Middle frontal gyrus (tissue), 1 donor: Measurements from ENCODE around the gene SYNDIG1.

Source experiments
- DNase-seq: peaks from one replicate; pipeline ENCODE4 v3.0.0-alpha.2; 2015; ENCODE audit warnings: low spot score; ENCODE audit errors: extremely low spot score

The SYNDIG1 gene

DNA sequence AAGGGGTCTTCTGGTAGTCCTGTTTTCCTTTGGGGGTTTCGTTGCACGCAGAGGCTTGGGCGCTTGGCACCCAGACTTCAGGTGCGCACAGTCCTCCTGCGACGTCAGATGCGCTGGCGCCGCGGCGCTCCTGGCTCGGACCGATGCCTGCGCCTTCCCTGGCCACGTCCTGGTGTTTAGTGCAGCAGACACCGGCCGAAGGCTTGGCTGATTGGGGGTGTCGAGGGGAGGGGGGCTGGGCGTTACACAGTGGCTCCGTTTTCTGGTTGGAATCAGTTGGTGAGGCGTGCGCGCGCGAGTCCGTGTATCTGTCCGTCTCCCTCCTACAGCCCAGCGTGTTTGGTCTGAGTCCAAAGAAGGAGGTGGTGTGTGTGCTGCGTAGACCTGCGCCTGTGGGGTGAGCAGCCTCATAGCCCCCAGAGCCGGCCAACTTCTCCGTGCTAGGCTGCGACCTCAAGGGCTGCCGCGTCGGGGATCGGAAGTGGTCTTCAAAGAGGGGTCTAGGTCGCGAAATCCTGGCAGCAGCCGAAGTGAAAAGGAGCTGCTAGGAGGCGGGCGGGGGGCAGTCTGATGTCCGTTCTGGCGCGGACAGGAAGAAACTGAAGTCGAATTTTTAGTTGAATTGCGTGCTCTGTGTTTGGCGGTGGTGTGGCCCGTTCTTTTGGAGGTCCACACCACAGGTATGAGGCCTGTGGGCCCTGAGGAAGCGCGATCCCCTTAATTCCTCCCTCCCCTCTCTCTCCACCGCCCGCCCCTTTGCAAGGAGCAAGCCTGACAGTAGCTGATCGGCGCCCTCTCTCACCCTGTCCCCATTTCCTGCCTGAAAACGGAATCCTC is 1.5 kb downstream of the SYNDIG1 start:
- no peak for DNase-seq

DNA sequence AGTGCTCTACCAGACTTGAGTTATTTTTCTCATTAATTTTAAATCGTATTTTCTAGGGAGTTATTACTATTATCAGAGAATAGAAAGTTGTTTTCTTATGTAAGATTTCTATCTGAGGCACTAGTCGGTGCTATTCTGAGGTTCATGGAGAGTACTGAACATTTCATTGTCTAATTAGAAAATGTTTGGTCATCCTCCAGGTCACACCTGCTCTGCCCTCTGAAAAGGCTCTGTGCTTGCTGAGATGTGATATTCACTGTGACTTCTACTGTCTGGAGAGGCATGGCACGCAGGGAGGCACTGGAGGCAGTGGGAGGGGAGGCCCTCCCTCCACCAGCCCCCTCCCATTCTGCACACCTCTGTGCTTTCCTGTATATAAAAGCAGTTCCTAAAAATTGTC is 3.0 kb downstream of the SYNDIG1 start:
- no peak for DNase-seq

DNA sequence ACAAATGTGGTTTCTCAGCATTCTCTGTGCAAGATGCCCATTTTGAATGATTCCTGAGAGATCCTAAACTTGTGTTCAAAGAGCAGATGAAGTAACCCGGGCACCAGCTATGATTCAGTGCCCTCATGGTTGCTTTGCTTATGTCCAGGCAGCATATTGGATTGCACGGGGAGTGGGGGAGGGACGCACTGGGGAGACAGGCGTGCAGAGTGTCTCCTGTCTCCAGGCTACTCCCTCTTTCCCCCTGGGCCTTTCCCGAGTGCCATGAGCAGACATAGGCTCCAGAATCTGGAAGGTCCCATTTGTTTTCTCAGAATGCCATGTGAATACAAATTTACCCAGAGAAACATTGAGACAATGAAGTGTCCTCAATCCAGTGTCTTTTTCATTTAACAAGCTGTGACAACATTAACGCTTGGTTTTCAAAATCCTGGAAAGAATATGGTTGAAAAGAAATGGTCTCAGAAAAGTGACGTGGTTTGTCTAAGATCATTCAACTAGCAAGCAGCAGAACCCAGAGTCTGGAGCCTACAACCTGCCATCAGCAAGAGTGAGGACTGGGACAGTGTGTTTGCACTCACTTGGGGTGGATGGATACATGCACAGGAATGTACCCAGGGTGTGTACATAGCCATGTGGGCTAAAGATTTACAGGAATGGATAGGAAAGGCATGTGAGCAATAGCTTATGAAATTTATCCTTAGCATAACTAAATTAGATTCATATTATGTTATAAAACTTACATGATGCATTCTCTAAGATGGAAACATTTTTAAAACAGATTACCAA is 4.2 kb downstream of the SYNDIG1 start:
- DNase-seq, result no peak

DNA sequence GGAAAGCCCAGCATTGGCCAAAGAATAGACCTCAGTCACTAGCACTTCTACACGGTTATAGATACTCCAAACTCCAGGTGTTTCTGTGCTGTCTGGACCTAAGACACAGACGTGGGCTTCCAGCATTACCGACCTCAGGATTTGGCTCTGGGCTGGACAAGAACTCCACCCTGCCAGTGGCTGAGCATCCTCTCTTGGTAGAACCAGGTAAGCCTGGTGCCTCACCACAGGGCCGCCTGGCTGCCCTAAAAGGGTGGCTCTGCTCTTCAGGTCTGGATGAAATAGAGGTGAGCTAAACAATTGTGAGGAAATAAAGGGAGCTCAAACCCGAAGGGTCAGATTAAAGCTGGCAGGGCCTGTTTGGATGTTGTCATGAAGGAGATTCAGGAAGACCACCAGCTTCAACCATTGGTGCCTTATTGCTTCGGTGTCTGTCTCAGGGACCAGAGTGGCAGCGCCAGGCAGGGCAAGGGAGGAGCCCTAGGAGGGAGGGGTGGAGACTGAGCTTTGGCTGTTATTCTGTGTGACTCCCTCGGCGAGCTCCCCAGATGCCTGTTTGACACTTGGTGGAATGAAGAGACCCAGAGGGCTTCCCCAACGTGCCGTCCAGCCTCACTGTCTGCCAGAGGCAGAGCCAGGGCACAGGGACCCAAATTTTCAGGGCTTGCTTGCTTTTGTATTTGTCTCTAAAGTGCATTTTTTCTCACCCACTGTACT is 8.6 kb downstream of the SYNDIG1 start:
- DNase-seq, result no peak

DNA sequence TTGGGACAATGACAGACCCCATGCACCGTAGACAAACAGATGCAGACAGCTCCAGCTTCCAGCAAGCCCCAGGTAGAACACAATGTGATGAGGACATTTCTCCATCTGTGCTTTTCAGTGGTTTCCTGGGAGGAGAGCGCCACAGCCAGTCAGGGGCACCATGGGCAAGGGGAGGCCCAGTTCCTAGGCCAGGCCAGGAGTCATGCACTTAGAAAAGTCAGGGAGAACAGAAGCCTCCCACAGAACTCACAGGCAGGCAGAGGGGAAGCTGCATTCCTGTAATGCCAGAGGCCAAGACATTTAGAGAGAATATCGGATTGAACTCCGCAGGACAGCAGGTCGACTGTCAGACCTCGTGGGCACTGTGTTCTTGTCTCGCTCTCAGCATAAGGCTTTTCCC is 9.2 kb downstream of the SYNDIG1 start:
- DNase-seq, result no peak

DNA sequence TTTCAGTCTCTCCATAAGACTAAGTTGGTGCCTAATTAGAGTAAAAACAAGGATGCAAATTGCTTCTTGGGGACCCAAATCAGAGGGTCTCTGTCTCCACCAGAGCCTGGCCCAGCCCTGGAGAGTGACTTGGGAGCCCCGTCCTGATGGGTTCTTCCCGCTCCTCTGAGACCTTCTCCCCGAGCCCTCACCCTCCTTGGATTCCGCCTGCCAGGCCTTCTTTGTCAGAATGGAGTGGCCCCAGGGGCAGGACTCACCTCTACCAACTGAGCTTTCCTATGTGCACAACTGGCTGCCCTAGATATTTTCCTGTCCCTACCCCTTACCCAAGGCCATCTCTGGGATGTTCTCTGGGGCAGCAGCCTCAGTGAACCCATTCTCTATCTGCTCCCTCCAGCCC is 9.7 kb downstream of the SYNDIG1 start:
- DNase-seq, result no peak

DNA sequence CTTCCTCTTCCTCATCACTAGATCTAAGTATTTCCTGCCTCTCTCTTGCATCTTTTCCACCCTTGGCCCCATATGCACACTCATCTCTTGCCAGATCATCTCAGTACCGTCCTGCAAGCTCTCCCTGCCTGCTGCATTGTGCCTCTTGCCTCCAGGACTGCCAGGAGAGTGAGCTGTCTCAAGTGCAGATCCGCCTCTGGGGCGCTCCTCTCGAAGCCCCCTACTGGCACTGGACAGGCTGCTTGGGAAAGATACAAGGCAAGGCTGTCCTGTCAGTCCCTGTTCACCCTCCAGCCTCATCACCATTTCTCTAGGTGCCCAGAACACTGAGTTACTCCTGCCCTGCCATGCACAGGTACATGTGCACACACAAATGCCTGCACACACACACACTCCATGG is 10.2 kb downstream of the SYNDIG1 start:
- no peak for DNase-seq

DNA sequence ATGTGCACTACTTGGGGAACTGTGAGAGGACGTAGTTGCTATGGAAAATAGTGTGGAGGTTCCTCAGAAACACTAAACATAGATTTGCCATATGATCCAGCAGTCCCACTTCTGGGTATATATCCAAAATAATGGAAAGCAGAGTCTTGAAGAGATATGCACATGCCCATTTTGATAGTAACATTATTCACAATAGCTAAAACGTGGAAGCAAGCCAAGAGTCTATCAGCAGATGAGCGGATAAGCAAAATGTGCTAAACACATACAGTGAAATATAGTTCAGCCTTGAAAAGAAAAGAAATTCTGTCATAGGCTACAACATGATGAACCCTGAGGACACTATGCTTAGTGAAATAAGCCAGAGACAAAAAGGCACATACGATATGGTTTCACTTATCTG is 11.1 kb downstream of the SYNDIG1 start:
- DNase-seq, result no peak

DNA sequence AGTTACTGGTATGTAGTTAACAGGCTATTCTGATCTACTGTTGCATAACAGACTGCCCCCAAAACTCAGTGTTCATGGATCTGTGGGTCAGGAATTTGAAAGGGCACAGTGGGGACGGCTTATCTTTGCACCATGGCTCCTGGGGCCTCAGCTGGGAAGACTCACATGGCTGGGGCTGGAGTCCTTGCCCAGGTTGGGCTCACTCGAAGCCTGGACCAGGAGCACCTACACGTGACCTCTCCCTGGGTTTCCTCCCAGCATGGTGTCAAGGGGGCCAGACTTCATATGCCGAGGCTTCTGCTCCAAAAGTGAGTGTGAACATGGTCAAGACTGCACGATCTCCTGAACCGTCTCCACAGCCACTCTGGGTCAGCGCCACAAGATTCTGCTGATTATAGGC is 11.7 kb downstream of the SYNDIG1 start:
- no peak for DNase-seq

DNA sequence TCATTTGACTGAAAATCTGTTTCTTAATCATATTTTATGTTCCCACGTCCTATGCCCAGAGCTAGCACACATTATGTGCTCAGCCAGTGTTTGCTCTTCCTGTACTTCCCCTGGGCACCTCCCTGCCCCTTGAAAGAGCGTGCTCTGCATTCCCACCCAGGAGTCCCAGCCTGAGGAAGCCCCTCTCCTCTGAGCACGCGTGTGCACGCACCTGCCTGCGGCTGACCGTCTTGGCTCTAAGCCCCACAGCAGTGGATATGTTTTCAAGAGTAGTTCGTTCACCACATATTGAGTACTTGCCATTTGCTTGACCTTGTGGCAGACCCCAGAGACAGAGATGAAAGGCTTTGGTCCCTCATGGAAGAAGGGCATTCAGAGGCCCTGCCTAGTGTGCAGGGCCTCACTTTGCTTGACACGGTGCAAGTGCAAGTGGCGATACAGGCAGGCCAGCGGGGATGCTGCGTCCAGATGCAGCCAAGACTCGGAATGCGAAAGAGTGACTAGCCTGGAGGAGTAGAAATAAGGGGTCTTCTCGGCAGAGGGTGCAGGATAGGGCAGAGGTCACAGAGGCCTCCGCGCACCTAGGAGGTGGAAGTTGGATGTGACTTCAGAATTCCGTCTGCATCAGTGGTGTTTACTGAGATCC is 14.1 kb downstream of the SYNDIG1 start:
- DNase-seq, result no peak

DNA sequence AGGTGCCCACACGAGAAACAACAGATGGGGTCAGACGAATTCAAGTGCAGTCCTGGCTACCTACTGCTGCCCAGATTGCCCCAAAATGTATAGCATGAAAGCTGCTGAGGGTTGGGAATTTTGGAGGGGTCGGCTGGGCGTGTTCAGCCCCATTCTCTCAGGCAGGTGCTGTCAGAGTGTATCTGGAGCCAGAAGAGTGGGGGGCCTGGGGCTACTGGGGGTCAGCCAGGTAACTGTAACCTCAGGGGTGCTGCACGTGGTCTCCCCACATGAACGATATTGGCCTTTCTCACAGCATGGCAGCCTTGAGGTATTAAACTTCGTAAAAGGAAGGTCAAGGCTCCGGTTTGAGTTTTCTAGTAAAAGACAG is 14.6 kb downstream of the SYNDIG1 start:
- no peak for DNase-seq

DNA sequence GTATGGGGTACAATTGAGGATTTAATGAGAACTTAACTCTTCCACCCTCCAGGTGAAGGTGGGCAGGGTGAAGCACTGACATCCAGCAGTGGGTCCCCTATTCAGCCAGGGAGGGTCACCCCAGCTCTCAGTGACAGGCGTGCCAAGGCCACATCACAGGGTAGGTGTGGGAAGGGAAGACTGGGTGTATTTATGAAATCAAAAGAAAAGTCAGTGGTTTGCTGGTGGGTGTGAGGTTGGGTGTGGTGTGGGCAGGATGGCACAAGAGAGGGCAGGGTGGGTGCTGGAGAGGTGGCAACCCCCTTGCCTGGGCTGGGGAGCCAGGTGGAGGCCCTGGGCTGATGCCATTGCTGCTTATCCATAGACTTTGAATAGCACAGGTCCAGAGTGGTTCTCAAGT is 16.6 kb downstream of the SYNDIG1 start:
- no peak for DNase-seq

DNA sequence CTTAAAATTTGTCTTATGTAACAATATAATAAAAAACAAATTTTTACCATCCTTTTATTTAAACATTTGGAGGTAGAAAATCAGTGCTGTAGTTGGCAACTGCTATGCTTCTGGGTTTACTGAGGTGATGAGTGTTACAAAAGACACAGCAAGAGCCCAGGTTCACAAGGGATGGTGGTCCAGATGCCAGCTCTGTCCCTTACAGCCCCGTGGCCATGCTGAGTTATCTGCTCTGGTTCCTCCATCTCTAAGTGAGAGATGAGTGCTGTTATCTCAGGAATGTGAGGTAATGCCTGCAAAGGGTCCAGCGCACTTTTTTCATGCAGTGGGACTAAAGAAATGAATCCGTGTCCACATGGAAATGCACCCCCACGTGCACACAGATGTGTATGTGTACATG is 17.8 kb downstream of the SYNDIG1 start:
- no peak for DNase-seq

DNA sequence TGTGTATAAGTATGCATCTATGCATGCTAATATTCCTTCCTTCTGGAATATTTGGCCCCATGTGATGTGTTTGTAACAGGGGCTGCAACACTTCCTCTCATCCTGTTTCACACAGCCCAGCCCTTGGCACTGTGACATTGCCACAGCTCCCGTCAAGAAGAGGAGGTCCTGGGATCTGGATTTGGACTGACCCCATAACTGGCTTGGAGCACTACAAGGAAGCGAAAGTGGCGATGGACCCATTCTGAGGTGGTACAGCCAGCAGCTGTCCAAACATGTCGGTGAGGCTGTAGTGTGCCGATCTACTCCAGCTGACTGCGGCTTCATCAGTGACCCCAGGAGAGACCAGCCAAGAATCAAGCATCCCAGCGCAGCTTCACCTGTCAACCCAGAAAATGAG is 18.2 kb downstream of the SYNDIG1 start:
- no peak for DNase-seq

DNA sequence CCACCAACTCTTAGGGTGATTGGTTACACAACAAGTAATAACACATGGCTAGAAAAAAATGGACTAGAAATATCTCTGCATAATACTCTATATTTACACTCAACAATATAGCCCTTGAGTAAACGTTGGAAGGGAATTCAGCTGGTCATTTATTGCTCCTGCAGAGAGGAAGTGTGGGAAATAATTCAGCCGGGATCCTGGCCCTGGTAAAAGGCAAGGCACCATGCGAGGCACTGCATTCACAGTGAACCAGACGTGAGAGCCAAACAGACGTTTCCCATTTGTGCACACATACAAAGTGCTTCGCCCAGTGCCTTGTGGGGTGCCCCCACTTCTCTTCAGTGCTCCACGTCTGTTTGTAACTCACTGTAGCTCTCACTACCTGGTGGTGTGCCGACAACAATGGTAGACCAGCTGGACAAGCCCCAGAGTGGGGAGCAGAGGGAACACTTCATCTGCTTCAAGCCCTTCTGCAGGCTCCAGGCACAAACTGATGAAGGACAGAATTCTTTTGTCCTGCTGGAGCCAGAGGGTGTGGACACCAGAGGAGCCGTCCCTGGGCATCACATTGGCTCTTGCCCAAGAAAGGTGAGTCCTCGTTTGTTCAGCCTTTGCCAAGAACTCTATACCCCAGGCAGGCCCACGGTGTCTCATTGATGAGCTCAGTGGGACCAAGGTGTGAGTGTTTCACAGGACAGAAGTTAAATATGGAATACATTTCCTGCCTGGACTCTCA is 18.8 kb downstream of the SYNDIG1 start:
- no peak for DNase-seq

DNA sequence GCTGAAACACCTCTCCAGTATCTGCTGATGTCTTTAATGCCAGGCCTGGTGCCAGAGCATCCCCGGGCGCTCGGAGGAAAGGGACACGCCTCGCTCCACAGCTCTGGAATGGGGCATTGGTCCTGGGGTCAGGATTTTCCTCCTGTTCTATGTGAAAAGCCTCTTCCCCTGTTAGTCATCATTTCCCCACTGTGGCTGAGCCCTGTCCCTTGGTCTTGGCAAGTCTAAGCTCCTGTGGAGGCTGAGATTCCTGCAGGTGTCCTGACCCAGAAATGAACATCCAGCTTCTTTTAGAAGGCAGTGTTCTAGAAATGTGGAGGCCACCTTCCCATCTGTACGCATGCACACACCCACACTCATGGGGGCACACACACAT is 19.4 kb downstream of the SYNDIG1 start:
- DNase-seq, result no peak

DNA sequence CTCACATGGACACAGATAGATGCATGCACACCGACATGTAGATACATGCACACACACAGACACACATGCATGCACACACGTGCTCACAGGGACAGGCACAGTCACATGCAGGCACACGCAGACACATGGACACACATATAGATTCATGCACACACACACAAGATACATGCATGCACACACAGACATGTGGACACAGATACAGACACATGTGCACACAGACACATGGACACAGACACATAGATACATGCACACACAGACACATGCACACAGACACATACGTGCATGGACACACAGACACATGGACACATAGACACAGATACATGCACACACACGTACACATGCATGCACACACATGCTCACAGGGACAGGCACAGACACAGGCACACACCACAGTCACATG is 19.8 kb downstream of the SYNDIG1 start:
- no peak for DNase-seq

DNA sequence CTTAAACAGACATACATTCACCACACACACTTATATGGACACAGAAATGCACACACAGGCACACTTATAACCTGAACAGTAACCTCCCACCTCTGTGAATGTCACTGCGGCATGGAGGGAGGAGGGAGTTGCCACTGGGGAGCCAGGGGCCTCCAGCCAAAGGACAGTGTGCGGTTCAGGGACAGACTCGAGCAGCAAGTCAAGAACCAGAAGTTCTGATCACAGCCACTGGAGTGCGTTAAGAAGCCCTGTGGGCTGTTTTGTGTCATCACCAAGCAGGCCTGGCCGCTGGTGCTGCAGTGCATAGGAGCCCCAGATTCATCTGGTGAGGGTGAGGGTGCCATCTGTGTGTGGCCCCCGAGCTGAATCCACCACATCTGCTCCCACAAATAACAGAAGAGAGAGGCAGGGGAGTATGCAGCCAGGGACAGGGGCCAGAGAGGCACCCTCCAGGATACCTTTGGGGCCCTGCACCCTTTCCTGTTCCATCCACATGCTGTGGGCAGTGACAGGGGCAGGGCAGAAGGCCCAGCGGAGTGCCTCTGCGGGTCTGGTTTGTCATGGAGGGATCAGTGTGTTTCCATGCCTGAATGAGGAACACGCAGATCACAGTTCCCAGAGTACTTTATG is 20.3 kb downstream of the SYNDIG1 start:
- DNase-seq, result no peak

DNA sequence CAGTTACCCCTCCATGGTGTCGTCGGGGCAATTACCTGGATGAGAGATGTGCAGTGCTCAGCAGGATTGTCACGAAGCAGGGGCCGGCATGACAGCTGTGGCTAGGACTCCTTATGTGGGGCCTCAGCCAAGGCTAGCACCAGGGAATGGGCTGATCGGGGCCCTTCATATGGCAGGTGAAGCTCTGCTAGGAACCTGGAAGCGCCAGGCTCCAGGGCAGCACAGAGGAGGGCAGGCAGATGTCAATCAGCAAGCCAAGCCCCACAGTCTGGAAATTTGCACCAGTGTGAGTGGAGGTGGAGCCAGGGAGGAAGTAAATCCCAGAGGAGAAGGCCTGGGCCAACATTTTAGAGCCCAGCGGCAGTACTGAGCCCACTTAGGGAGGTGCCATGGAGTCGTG is 21.2 kb downstream of the SYNDIG1 start:
- no peak for DNase-seq

DNA sequence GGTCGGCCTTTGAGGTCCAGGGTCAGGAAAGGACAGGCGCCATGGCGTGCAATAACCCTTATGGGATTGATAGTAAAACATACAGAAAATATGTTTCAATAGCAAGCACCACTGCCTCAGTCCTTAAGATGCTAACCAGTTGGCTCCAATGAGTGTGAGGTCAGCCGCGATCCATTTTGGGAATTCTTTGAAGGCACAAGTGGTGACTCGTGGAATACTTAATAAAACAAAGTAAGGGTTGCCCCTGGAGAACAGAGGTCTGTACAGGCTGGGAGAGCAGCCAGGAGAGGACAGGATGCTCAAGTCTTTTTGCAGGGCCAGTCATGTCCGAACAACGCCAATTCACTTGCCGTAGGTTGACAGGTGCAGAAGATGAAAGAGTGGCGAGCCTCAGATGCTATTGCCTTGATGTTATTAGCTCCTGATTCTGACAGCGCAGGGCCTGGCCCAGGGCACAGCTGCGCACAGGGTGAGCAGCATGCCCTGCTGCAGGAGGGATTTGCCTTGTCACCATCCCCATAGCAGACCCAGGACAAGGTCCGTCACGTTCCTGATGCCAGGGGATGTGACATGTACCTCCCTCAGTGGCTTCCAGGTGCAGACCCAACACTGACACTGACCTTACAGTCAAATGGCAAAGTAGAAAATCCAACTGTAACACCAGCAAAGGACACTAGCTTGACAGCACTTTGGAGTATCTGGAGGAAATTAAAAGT is 21.8 kb downstream of the SYNDIG1 start:
- no peak for DNase-seq
